WI38 (cell line): ENCODE data around the gene MEGF6.

Experiments used
- H3K4me3 ChIP-seq: 2 replicates; pipeline ENCODE4 v1.5.1; 2011; ENCODE audit warnings: low read depth, mild to moderate bottlenecking, control low read depth, low read length
- TF ChIP-seq, protein P1 (sequence below): IDR thresholded peaks from 2 replicates; pipeline ENCODE4 v1.5.1; 2012; ENCODE audit warnings: low read depth, mild to moderate bottlenecking, control low read depth, low read length

MEGF6 gene

GRCh38 chr1:3595949-3596348, 15.4 kb downstream of the MEGF6 start:
- no peak overlapping the region for H3K4me3 ChIP-seq

GRCh38 chr1:3594706-3595377, 16.5 kb downstream of the MEGF6 start:
- TF ChIP-seq, protein P1, sequence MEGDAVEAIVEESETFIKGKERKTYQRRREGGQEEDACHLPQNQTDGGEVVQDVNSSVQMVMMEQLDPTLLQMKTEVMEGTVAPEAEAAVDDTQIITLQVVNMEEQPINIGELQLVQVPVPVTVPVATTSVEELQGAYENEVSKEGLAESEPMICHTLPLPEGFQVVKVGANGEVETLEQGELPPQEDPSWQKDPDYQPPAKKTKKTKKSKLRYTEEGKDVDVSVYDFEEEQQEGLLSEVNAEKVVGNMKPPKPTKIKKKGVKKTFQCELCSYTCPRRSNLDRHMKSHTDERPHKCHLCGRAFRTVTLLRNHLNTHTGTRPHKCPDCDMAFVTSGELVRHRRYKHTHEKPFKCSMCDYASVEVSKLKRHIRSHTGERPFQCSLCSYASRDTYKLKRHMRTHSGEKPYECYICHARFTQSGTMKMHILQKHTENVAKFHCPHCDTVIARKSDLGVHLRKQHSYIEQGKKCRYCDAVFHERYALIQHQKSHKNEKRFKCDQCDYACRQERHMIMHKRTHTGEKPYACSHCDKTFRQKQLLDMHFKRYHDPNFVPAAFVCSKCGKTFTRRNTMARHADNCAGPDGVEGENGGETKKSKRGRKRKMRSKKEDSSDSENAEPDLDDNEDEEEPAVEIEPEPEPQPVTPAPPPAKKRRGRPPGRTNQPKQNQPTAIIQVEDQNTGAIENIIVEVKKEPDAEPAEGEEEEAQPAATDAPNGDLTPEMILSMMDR: no peak

More at GRCh38 chr1:3595949-3596348, 15.4 kb downstream of the MEGF6 start:
- TF ChIP-seq, protein P1: no peak

DNA sequence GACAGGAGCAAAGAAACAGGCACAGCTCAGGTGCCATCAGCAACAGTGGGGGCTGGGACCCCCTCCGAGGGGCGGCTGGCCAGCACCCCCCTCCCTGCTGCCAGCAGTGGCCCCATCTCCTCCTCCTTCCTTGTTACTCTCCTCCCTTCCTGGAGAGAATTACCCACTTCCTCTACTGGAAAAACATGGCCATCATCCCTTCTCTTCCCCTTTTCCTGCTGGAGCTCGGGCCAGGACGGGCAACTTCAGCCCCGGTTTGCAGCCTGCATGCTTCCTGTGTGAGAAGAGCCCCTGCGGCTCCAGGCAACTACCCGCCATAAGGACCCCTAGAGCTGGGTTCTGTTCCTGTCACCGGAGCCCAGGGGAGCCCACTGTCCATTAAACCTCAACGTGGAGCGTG, 17.6 kb downstream of the MEGF6 start:
- H3K4me3 ChIP-seq: no peak overlapping the region
- TF ChIP-seq, protein P1: no peak

More at GRCh38 chr1:3594706-3595377, 16.5 kb downstream of the MEGF6 start:
- H3K4me3 ChIP-seq: no peak overlapping the region

DNA sequence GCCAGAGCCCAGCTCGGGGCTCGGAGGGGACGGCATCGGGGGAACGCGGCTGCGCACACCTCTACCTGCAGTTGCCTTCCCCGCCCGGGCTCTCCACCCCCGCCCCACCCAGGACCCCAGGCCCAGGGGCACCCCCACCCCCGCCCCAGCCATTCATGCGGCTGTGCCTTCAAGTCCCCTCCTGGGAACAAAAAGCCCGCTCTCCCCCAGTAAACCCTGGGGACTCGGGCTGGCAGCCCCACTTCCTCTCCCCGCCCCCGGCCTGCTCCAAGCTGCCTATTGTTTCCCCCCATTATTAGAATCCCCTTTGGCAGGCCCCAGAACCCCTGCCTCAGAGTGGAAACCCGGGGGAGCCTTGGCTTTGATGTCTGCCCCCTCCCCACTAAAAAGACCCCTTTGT, 18.0 kb downstream of the MEGF6 start:
- no peak overlapping the region for H3K4me3 ChIP-seq
- TF ChIP-seq, protein P1: no peak

DNA sequence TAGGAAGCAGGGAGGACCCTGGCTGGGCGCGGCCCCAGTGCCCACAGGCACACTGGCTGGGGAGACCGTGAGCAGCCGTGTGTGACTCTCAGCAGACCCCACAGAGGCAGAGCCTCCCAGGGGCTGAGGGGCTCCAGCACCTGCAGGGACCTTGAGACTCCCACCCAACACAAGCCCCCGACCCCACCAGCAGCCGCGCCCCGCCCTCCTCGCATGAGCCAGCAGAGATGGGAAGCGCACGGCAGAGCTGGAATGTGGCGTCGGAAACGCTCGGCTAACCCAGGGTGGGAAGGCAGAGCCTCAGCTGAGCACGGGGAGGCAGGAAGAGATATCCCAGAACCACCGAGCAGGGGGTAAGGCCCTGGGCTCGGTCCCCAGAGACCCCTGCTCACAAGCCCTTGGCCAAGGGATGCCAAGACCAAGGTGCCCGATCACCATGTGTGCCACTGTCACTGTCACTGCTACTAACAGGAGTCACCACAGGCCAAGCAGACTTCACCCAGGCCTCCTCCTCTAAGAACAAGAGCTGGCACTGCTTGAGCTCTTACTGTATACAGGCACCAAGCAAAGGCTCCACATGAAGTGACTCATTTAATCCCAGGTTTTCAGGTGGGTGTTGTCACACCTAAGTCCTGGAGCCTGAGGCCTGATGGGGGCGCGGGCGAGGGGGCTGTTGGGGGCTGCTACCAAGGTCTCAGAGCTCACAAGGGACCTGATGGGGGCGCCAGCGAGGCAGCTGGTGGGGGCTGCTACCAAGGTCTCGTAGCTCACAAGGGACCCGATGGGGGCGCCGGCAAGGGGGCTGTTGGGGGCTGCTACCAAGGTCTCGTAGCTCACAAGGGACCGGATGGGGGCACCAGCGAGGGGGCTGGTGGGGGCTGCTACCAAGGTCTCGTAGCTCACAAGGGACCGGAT, 20.1 kb downstream of the MEGF6 start:
- H3K4me3 ChIP-seq: no peak overlapping the region
- TF ChIP-seq, protein P1: no peak

DNA sequence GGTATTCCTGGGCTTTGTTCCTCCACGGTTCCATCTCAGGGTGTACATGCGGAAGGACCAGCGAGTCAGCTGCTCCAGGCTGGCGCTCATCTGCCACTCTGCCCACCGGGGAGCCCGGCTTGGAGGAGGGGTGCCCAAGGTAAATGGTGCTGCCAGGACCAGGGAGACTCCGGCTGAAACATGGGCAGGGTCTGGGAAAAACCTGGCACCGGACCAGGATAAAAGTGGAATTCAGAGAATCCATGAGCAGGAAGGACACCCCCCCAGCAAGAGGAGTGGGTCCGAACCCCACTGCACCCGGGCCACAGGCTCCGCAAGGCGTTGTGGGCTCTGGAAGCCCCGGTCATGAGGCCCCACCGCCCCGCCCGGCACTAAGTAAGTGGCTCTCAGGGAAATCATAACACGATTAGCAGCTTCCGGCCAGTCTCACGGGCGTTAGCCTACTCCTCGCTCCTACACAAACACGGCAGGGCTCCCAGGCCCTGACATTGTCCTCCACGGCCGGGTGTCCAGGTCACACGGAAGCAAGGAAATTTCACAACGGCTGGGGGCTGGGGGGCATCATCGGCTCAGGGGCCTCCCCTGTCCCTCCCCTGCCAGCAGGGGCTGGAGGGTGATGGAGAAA, 21.1 kb downstream of the MEGF6 start:
- TF ChIP-seq, protein P1: no peak

More for the DNA sequence above, 21.1 kb downstream of the MEGF6 start:
- H3K4me3 ChIP-seq: no peak overlapping the region
